GM19452 (cell line): ENCODE measurements around the gene TIMM29.
A peak's percentile ranks its signal among the peaks of the same experiment; 100 is the strongest.

ENCODE experiments used
- ATAC-seq: cut with Tn5 transposase; IDR thresholded peaks from one replicate; pipeline ENCODE4 v1.9.1; 2021; ENCODE audit not compliant: unreplicated experiment

The TIMM29 gene

GRCh38 chr19:10928563-10929401 lies at the start of gene TIMM29, which contains the start of gene YIPF2:
TIMM29 (plus strand) TSS chr19:10928811; CDS start chr19:10928823, 12 bp downstream.
YIPF2 (minus strand) TSS chr19:10928639; CDS start chr19:10928410, 229 bp downstream.
- peak; percentile 79 for ATAC-seq

GRCh38 chr19:10881403-10882107 lies 47.1 kb upstream of the TIMM29 start:
- ATAC-seq: no peak

- no peak for ATAC-seq
Measured at GRCh38 chr19:10882108-10882457, 46.5 kb upstream of the TIMM29 start.

DNA sequence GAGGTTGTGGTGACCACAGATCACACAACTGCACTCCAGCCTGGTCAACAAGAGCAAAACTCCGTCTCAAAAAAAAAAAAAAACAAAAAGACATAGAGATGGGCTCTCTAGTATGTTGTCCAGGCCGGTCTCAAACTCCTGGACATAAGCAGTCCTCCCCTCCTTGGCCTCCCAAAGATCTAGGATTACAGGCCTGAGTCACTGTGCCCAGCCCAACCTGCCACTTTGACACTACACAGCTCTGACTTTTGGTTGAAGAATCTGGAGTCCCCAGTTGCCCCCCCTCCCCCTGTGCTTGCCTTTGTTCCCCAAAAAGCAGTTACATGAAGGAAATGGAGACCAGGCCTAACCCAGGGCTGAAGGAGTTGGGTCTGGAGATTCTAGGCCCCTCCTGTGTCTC lies 44.3 kb upstream of the TIMM29 start:
- ATAC-seq: no peak

DNA sequence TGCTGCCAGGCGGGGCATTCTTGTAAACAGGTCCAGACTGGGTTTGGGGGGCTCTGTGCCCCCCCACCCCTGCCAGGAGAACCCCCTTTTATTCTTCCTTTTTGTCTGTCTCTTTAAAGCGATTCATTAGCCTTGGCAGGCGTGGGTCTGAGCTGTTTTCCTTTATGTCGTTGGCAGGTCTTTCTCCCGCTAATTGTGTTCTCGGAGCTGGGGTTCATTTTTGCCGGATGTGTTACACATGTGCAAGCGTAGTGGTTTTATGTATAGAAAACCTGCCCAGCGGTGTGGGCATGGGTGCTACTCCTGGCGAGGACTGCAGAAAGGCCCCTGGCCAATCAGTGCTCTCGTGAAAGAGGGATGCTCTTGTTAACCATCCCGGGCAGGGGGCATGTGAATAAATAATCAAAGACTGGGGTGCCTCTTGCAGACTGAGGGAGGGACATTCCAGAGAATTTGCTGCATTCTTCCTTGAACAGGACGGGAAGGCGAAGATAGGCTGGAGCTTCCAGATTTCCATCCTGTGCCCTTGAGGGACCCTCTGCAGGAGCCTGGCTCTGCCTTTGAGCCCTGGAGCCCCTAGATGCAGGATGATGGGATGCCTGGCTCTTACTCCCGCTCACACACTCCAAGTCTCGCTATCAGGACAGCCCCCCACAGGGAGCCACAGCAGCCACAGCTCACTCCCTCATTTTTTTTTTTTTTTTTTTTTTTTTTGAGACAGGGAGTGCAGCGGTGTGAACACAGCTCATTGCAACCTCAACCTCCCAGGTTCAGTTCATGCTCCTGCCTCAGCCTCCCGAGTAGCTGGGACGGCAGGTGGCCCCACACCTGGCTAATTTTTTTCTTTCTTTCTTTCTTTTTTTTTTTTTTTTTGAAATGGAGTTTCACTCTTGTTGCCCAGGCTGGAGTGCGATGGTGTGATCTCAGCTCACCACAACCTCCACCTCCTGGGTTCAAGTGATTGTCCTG lies 43.1 kb upstream of the TIMM29 start:
- no peak for ATAC-seq

- no peak for ATAC-seq
Measured at GRCh38 chr19:10887616-10888367, 40.8 kb upstream of the TIMM29 start.

- no peak for ATAC-seq
Measured at GRCh38 chr19:10888421-10888866, 40.2 kb upstream of the TIMM29 start.

- ATAC-seq: no peak
Measured at GRCh38 chr19:10889880-10890279, 38.7 kb upstream of the TIMM29 start.

DNA sequence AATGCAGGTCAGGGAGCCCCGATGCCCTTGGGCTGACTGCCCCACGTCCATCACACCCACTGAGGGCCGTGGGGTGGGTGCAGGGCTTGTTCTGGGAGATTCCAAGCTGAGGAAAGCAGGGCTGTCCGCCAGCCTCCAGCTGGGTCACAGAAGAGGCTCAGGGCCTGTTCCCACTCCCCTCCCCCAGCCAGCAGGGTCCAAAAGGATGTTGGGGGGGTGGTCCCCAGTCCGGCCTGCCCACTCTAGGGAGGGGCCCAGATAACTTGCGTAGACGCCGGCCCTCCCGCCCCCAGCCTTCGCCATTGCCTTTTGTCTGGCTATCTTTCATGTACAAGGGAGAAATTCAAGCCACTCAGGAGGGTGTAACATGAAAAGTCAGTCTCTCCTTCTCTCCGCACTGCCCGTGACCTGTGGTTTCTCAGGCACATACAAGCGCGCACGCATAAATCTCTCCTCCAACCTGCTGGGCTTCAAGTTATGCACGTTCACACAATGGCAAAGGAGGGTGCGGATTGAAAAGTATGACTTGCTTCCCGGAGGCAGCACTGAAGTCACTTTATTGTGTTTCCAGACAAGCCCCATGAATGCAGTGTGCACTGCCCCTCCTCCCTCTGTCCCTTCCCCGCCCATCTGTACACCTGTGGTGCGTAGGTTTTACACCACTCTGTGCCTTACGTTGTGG lies 37.1 kb upstream of the TIMM29 start:
- ATAC-seq: no peak

DNA sequence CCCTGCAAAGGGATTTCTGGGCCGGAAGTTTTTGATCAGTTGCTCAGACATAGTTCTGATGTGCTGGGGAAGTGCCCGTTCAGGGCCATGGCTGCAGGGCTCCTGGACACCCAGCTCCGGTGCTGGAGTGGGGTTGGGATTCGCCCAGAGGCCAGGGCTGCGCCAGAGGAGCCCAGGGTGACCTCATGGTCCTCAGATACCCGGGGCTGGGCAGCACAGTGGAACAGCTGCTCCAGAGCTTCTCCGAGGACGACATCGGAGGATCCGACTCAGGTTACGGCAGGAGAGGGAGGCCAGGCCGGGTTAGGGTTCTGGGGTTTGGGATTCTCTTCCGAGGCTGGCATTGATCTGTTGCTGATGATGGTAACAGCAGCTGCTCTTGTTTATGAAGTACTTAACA lies 36.4 kb upstream of the TIMM29 start:
- no peak for ATAC-seq

- ATAC-seq: no peak
Measured at GRCh38 chr19:10894911-10895213, 33.7 kb upstream of the TIMM29 start.

DNA sequence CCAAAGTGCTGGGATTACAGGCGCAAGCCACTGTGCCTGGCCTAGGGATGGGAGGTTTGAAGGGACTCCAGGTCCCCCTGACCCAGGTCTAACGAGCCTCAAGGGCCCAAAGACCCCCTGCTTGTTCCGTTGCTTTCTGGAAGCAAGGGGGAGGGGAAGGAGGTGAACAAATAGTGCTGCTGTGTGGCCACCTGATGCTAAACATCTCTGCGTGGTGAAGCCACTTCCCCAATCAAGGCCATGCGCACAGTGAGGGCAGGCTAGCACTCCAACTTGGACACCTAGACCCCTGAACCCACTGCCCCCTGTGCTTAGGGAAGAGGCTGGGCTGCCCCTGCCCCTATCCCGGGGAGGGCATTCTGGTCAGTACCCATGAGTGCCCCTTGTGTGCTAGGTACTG lies 33.2 kb upstream of the TIMM29 start:
- ATAC-seq: no peak

GRCh38 chr19:10895920-10896319 lies 32.7 kb upstream of the TIMM29 start:
- ATAC-seq: no peak

GRCh38 chr19:10896851-10897526 lies 31.6 kb upstream of the TIMM29 start:
- no peak for ATAC-seq

DNA sequence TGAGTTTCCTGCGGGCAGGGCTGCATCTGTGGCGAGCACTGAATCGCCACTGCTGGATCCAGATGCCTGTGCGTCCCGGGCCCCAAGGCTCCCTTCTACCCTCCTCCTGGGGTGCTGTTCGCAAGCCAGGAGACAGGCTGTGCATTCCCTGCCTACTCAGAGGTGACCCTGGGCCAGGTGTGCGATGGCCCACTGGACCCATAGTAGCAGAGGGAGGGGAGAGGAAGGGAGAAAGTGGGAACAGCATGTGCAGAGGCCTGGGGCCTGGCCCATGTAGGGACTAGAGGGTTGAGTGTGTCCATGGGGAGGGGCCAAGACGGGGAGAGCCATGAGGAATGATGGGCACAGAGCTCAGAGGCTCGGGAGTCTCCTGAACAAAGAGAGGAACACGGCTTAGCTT lies 30.0 kb upstream of the TIMM29 start:
- no peak for ATAC-seq

- ATAC-seq: no peak
Measured at GRCh38 chr19:10899151-10899653, 29.4 kb upstream of the TIMM29 start.

- ATAC-seq: no peak
Measured at GRCh38 chr19:10907925-10908324, 20.7 kb upstream of the TIMM29 start.

GRCh38 chr19:10908380-10908960 lies 20.1 kb upstream of the TIMM29 start:
- no peak for ATAC-seq
